HG03097 (cell line): ENCODE data around the gene TRMT10B.

Experiments used
- ATAC-seq: cut with Tn5 transposase; IDR thresholded peaks from one replicate; pipeline ENCODE4 v1.9.1; 2021; ENCODE audit not compliant: unreplicated experiment, low FRiP score

Gene TRMT10B

GRCh38 chr9:37753489-37754190 is at the start of gene TRMT10B:
Gene TRMT10B (plus strand): TSS chr9:37753805. CDS start chr9:37761932, 8,127 bp downstream.
- no peak for ATAC-seq

GRCh38 chr9:37705787-37706186 is 47.8 kb upstream of the TRMT10B start:
- ATAC-seq, result no peak

GRCh38 chr9:37706290-37706689 is 47.3 kb upstream of the TRMT10B start:
- no peak for ATAC-seq

- ATAC-seq, result no peak
Observed at GRCh38 chr9:37707748-37708147, 45.9 kb upstream of the TRMT10B start.

GRCh38 chr9:37710046-37710445 is 43.6 kb upstream of the TRMT10B start:
- ATAC-seq, result no peak

GRCh38 chr9:37715260-37715659 is 38.3 kb upstream of the TRMT10B start:
- ATAC-seq, result no peak

- no peak for ATAC-seq
Observed at GRCh38 chr9:37715991-37716505, 37.6 kb upstream of the TRMT10B start.

GRCh38 chr9:37719526-37719925 is 34.1 kb upstream of the TRMT10B start:
- ATAC-seq, result no peak

- ATAC-seq, result no peak
Observed at GRCh38 chr9:37727013-37727412, 26.6 kb upstream of the TRMT10B start.

GRCh38 chr9:37729499-37729898 is 24.1 kb upstream of the TRMT10B start:
- no peak for ATAC-seq

GRCh38 chr9:37730256-37730655 is 23.3 kb upstream of the TRMT10B start:
- no peak for ATAC-seq

GRCh38 chr9:37730839-37731238 is 22.8 kb upstream of the TRMT10B start:
- ATAC-seq, result no peak

- no peak for ATAC-seq
Observed at GRCh38 chr9:37732086-37732741, 21.4 kb upstream of the TRMT10B start.

GRCh38 chr9:37732952-37733351 is 20.7 kb upstream of the TRMT10B start:
- no peak for ATAC-seq

GRCh38 chr9:37739222-37739621 is 14.4 kb upstream of the TRMT10B start:
- no peak for ATAC-seq

- ATAC-seq, result no peak
Observed at GRCh38 chr9:37740128-37740527, 13.5 kb upstream of the TRMT10B start.

GRCh38 chr9:37740631-37741328 is 12.8 kb upstream of the TRMT10B start:
- no peak for ATAC-seq

GRCh38 chr9:37745970-37746369 is 7.6 kb upstream of the TRMT10B start:
- no peak for ATAC-seq

- no peak for ATAC-seq
Observed at GRCh38 chr9:37746448-37747270, 6.9 kb upstream of the TRMT10B start.

- ATAC-seq, result no peak
Observed at GRCh38 chr9:37747271-37747753, 6.3 kb upstream of the TRMT10B start.
